SK-N-MC (cell line): ENCODE results near the gene SCAF1.

Experiments used
- EZH2 ChIP-seq: fragments of 200-600 bp; sonication (generic); IDR thresholded peaks from one replicate; pipeline ENCODE4 v1.6.1; 2017; ENCODE audit warnings: antibody characterized with exemption
- FOXP2 ChIP-seq: optimal IDR thresholded peaks from 2 replicates; pipeline ENCODE3; 2011; ENCODE audit warnings: mild to moderate bottlenecking, moderate library complexity; ENCODE audit not compliant: insufficient read depth; ENCODE audit errors: extremely low read length, control extremely low read depth
- POLR2AphosphoS5 ChIP-seq: IDR thresholded peaks from 2 replicates; pipeline ENCODE4 v1.6.1; 2012; ENCODE audit warnings: mild to moderate bottlenecking, low read depth, low read length, borderline replicate concordance

DNA sequence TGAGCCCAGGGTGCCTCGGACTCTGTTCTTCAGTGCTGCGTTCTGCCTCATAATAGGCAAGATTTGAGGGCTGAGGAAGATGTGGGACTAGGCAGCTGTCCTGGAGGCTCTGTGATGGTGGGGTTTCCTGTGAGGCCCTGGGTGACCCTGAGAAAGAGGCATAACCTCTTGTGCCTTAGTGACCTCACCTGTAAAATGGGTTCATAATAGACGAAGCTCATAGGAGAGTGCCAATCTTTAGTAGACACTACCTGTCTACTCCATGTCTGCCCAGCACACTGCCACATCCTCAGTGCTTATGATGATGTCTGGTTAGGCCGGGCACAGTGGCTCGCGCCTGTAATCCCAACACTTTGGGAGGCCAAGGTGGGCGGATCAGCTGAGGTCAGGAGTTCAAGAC, 25.5 kb upstream of the SCAF1 start:
- TF ChIP-seq POLR2AphosphoS5 (no peak), EZH2 (no peak), FOXP2 (no peak)
